K562 (cell line): Measurements from ENCODE around the gene ERAP2. TPM values are rescaled to one million over a fixed set of nuclear protein-coding genes. Genes with fewer than 3 reads are reported as not detected.

ENCODE experiments used
- HCFC1 ChIP-seq: IDR thresholded peaks from 2 replicates; pipeline ENCODE4 v1.6.1; 2012; ENCODE audit warnings: low read depth, low read length, improper control_type of control experiment
- MECOM ChIP-seq: fragments of 250-450 bp; sonication (Bioruptor Pico); IDR thresholded peaks from 2 replicates; pipeline ENCODE4 v1.8.0; 2022; ENCODE audit warnings: inconsistent platforms
- NR1H2 ChIP-seq: sonication (generic); formaldehyde crosslinking; IDR thresholded peaks from 2 replicates; pipeline ENCODE4 v1.4.0; 2020; ENCODE audit warnings: mild to moderate bottlenecking, missing genetic modification reagents
- RBM22 ChIP-seq: fragments of 200-400 bp; formaldehyde crosslinking; IDR thresholded peaks from 2 replicates; pipeline ENCODE4 v1.6.1; 2018; ENCODE audit warnings: low read length, low read depth; ENCODE audit not compliant: poor library complexity, severe bottlenecking
- ZNF347 ChIP-seq: fragments of 450-650 bp; formaldehyde crosslinking; IDR thresholded peaks from 2 replicates; pipeline ENCODE4 v1.4.0; 2020; ENCODE audit warnings: low read depth, mild to moderate bottlenecking, moderate library complexity
- polyA plus RNA-seq, 8 experiments: library from polyadenylated mRNA; depleted of rRNA in 4 of 8; stranded (reverse) in 5 of 8; unstranded in 3 of 8; fragments of >200 nt; fragmentation: Nextera tagmentation in 2 of 8; fragmentation: Illumina TruSeq in 1 of 8; extraction: Ambion mirVana in 2 of 8; extraction: Trizol in 1 of 8; gene quantifications; 2 replicates each; pipeline versions ENCODE4 v1.2.1 to v1.2.3, GENCODE V29; 2011 to 2014; ENCODE audit warnings: inconsistent platforms in 1 of 8, missing spikeins in 1 of 8
- total RNA-seq, 7 experiments: library from RNA; depleted of rRNA in 6 of 7; stranded (reverse); fragments of >200 nt in 6 of 7; fragmentation: Illumina TruSeq in 2 of 7; extraction: Trizol in 2 of 7; gene quantifications; 2 replicates each; pipeline versions ENCODE4 v1.2.1 to v1.2.3, GENCODE V29; 2011 to 2021; ENCODE audit warnings: low replicate concordance in 1 of 7
- TF ChIP-seq, protein P1 (sequence below), 2 experiments: fragments of 450-650 bp; formaldehyde crosslinking in 1 of 2; IDR thresholded peaks; 2 replicates each; pipeline versions ENCODE4 v1.4.0 to v1.6.1; 2014 to 2020; ENCODE audit warnings: mild to moderate bottlenecking in 2 of 2, borderline replicate concordance in 1 of 2, low read depth in 1 of 2
- TF ChIP-seq, protein P2 (sequence below): sonication (generic); formaldehyde crosslinking; IDR thresholded peaks from 2 replicates; pipeline ENCODE4 v1.8.1; 2023; ENCODE audit warnings: mild to moderate bottlenecking, missing genetic modification reagents, moderate library complexity
- TF ChIP-seq, protein P3 (sequence below): sonication (generic); formaldehyde crosslinking; IDR thresholded peaks from 2 replicates; pipeline ENCODE4 v1.9.0; 2022; ENCODE audit warnings: mild to moderate bottlenecking, missing genetic modification reagents

Gene ERAP2
- total and polyA plus RNA-seq, 9 of the 15 experiments (the other 6 are each of a cell fraction or from before 2014, with no cell fraction given): 0.93 to 4.0 (median 2.1) TPM

DNA sequence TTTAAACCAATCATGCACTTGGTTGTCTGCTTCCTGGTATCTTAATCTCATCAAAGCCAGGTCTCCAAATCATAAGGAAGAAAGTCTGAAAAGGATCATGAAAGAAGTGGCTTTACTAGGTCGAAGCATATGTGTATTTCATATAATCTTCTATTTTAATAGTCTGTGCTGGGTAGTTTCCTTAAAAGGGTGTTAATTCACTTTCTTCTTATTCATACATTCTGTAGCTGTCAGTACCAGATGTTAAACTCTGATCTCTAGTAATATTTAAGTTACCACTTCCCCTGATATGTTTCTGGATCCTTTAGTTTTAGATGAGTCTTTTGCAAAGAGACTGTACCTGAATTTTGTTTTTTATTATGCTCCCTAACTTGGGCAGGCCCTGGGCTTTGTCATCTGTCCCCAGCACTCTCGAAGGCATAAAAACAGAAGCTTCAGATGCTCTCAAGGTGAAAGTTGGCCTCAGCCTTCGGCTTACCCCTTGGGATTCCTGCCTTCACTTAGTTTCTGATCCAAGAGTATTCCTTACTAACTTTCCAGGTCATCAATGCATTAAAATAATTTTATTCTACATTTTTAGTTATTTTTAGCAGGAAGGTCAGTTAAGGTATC, 44.5 kb downstream of the ERAP2 start (continued):
- TF ChIP-seq, protein P1, sequence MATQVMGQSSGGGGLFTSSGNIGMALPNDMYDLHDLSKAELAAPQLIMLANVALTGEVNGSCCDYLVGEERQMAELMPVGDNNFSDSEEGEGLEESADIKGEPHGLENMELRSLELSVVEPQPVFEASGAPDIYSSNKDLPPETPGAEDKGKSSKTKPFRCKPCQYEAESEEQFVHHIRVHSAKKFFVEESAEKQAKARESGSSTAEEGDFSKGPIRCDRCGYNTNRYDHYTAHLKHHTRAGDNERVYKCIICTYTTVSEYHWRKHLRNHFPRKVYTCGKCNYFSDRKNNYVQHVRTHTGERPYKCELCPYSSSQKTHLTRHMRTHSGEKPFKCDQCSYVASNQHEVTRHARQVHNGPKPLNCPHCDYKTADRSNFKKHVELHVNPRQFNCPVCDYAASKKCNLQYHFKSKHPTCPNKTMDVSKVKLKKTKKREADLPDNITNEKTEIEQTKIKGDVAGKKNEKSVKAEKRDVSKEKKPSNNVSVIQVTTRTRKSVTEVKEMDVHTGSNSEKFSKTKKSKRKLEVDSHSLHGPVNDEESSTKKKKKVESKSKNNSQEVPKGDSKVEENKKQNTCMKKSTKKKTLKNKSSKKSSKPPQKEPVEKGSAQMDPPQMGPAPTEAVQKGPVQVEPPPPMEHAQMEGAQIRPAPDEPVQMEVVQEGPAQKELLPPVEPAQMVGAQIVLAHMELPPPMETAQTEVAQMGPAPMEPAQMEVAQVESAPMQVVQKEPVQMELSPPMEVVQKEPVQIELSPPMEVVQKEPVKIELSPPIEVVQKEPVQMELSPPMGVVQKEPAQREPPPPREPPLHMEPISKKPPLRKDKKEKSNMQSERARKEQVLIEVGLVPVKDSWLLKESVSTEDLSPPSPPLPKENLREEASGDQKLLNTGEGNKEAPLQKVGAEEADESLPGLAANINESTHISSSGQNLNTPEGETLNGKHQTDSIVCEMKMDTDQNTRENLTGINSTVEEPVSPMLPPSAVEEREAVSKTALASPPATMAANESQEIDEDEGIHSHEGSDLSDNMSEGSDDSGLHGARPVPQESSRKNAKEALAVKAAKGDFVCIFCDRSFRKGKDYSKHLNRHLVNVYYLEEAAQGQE (IDR thresholded peaks at IDR 0.05; ENCODE audit: borderline replicate concordance): no peak
- TF ChIP-seq, protein P1 (CRISPR knock-in tag; IDR thresholded peaks at IDR 0.05; ENCODE audit: low read depth): no peak
- TF ChIP-seq, protein P2, sequence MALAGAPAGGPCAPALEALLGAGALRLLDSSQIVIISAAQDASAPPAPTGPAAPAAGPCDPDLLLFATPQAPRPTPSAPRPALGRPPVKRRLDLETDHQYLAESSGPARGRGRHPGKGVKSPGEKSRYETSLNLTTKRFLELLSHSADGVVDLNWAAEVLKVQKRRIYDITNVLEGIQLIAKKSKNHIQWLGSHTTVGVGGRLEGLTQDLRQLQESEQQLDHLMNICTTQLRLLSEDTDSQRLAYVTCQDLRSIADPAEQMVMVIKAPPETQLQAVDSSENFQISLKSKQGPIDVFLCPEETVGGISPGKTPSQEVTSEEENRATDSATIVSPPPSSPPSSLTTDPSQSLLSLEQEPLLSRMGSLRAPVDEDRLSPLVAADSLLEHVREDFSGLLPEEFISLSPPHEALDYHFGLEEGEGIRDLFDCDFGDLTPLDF (CRISPR knock-in tag): no peak
- TF ChIP-seq NR1H2 (CRISPR knock-in tag): no peak
- TF ChIP-seq HCFC1: no peak
- no peak for TF ChIP-seq ZNF347 (CRISPR knock-in tag)
- TF ChIP-seq MECOM (CRISPR knock-in tag): no peak
- no peak for TF ChIP-seq RBM22
- TF ChIP-seq, protein P3, sequence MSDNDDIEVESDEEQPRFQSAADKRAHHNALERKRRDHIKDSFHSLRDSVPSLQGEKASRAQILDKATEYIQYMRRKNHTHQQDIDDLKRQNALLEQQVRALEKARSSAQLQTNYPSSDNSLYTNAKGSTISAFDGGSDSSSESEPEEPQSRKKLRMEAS: no peak
